Adipocyte (in vitro differentiated cells): Measurements from ENCODE around the gene PCDHGA2.
"Not testable (repeated sequence)": the region's sequence is repeated elsewhere in the genome, so short reads cannot be mapped to it uniquely, and the experiment has no call there.

Experiments
- DNase-seq: peaks from one replicate; pipeline ENCODE4 v3.0.0-alpha.2; 2015; ENCODE audit warnings: low read depth
- H3K27me3 ChIP-seq: replicated peaks from 2 replicates; pipeline ENCODE4 v1.7.0; 2013; ENCODE audit warnings: mild to moderate bottlenecking, low read length, moderate library complexity; ENCODE audit not compliant: control insufficient read depth, insufficient read depth
- H3K36me3 ChIP-seq: 2 replicates; pipeline ENCODE4 v1.7.0; 2013; ENCODE audit warnings: low read length, mild to moderate bottlenecking, moderate library complexity; ENCODE audit not compliant: control insufficient read depth, insufficient read depth, severe bottlenecking
- H3K4me1 ChIP-seq: 2 replicates; pipeline ENCODE4 v1.7.0; 2013; ENCODE audit warnings: mild to moderate bottlenecking, low read length, moderate library complexity; ENCODE audit not compliant: control insufficient read depth, insufficient read depth
- H3K4me3 ChIP-seq: 2 replicates; pipeline ENCODE4 v1.7.0; 2013; ENCODE audit warnings: mild to moderate bottlenecking, low read length, moderate library complexity
- H3K9ac ChIP-seq: 2 replicates; pipeline ENCODE4 v1.7.0; 2013; ENCODE audit warnings: mild to moderate bottlenecking, low read length, moderate library complexity
- H3K9me3 ChIP-seq: 2 replicates; pipeline ENCODE4 v1.7.0; 2013; ENCODE audit warnings: mild to moderate bottlenecking, low read length, moderate library complexity; ENCODE audit not compliant: control insufficient read depth

PCDHGA2 gene

DNA sequence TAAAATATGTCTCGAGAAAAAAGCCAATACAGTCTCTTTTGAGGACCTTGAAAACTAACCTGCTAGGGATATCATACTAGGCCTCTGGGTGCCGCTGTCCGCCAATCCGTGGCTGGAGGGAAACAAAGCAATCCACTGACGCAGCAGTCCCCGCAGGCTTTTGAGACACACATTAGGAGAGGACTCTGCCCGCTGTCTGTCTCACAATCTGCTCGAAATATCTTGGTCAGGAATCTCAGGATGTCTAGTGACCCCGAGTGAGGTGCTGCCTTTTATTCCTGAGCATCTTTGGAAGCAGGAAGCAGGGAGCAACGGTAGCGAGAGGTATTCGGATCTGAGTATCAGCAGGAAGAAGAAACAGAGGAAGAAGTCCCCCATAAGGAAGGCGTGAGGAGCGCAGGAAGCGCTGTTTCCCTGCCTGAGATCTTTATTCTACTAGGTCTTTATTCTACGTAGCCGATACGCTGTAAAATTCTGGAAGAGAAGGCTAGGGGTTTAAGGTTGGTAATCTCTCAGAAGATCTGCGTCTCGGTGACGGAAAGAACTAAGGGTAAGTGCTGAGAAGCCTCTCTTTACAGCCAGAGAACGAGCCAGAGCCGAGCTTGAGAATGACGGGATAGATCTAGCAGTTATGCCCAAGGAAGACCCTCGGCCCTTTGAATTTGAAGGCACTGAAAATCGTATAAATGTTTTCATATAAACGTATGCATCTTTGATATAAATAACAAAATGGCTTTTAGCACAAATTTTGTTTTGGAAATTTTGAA, 12.3 kb upstream of the PCDHGA2 start:
- H3K9me3 ChIP-seq = peaks cover 6% of the 10 kb centered on the region
- H3K4me3 ChIP-seq = peak overlapping the region; percentile 78
- H3K27me3 ChIP-seq = no peaks in the 10 kb centered on the region
- no peaks in the 10 kb centered on the region for H3K4me1 ChIP-seq
- H3K9ac ChIP-seq = peak overlapping the region; percentile 73
- H3K36me3 ChIP-seq = no peaks in the 10 kb centered on the region
- DNase-seq = peak; percentile 81

DNA sequence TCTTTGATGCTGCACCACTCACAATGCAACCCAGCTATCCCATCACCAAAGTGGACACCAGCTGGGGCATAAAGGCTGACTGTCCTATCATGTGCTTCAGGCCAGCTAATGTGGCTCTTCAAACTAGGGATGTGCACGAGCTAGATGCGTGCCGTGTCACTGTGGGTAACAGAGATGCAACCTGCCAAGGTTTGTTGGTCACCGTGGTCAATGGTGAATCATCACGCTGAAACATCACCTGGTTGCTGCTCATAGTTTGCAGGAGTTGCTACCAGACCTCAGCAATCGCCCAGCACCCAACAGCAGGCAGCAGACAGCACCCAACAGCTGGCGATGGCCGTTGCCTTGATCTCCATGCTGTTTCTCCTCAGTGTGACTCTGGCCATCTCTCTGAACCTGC, 10.3 kb upstream of the PCDHGA2 start:
- Histone ChIP-seq H3K9me3 (peaks cover 17% of the 10 kb centered on the region), H3K27me3 (no peaks in the 10 kb centered on the region), H3K9ac (no peak overlapping the region), H3K4me3 (no peak overlapping the region), H3K36me3 (no peaks in the 10 kb centered on the region), H3K4me1 (no peaks in the 10 kb centered on the region)
- DNase-seq = no peak

DNA sequence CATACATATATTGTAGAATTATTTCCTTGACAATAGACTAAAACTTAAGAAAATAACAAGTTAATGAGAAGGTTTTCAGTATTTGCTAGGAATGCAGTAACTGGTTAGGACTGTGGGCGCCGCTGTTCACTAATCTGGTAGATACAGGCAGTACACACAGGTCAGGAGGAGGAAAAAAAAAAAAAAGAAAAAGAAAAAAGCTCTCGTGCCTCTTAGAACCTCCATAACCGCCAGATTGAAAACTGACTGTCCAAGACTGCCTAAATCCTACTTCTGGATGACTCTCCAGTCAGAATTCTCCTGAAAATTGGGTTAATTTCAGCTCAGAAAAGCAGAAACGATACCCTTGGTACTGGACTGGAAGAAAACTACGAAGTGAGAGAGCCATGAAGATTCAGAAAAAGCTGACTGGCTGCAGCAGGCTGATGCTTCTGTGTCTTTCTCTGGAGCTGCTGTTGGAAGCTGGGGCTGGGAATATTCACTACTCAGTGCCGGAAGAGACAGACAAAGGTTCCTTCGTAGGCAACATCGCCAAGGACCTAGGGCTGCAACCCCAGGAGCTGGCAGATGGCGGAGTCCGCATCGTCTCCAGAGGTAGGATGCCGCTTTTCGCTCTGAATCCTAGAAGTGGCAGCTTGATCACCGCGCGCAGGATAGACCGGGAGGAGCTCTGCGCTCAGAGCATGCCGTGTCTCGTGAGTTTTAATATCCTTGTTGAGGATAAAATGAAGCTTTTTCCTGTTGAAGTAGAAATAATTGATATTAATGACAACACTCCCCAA, 8.1 kb upstream of the PCDHGA2 start, which contains the start of gene PCDHGA1:
Gene PCDHGA1, plus strand, starts transcription at position 216 of the 782 bp plus-strand sequence.
- Histone ChIP-seq H3K36me3 (no peaks in the 10 kb centered on the region), H3K27me3 (no peaks in the 10 kb centered on the region), H3K9ac (peak within 1 kb of the TSS; percentile 43), H3K4me1 (no peaks in the 10 kb centered on the region), H3K9me3 (peaks cover 21% of the 10 kb centered on the region), H3K4me3 (peak within 1 kb of the TSS; percentile 64)
- DNase-seq = peak; percentile 71

DNA sequence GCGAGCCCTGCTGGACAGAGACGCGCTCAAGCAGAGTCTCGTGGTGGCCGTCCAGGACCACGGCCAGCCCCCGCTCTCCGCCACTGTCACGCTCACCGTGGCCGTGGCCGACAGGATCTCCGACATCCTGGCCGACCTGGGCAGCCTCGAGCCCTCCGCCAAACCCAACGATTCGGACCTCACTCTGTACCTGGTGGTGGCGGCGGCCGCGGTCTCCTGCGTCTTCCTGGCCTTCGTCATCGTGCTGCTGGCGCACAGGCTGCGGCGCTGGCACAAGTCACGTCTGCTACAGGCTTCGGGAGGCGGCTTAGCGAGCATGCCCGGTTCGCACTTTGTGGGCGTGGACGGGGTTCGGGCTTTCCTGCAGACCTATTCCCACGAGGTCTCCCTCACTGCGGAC, 6.0 kb upstream of the PCDHGA2 start:
- H3K9me3 ChIP-seq = peaks cover 26% of the 10 kb centered on the region
- DNase-seq, H3K4me3 ChIP-seq, H3K27me3 ChIP-seq, H3K9ac ChIP-seq, H3K36me3 ChIP-seq, H3K4me1 ChIP-seq: not testable (repeated sequence)

DNA sequence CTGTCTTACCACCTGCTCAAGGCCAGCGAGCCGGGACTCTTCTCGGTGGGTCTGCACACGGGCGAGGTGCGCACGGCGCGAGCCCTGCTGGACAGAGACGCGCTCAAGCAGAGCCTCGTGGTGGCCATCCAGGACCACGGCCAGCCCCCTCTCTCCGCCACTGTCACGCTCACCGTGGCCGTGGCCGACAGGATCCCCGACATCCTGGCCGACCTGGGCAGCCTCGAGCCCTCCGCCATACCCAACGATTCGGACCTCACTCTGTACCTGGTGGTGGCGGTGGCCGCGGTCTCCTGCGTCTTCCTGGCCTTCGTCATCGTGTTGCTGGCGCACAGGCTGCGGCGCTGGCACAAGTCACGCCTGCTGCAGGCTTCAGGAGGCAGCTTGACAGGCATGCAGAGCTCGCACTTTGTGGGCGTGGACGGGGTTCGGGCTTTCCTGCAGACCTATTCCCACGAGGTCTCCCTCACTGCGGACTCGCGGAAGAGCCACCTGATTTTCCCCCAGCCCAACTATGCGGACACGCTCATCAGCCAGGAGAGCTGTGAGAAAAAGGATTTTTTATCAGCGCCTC, 2.3 kb downstream of the PCDHGA2 start:
- not testable (repeated sequence) for H3K4me3 ChIP-seq, H3K36me3 ChIP-seq, H3K9ac ChIP-seq, DNase-seq, H3K4me1 ChIP-seq
- H3K9me3 ChIP-seq = peaks cover 60% of the 10 kb centered on the region
- H3K27me3 ChIP-seq = peaks cover 15% of the 10 kb centered on the region

DNA sequence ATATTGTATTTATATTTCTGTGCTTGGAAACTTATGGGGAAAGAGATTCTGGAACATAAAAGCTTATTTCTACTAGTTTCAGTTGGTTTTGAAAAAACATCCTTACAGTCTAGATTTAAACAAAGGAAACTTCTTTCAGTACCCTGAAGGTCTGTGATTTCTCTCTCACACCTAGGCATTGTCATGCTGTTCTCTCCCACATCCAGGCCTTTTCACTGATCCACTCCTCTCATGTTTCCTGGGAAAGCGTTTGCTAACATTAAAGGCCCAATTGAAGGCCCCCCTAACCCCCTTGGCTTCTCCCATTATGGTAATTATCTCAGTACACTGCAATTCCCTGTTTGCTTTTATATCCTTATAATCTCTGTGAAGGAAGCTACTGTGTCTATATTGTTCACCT, 4.2 kb downstream of the PCDHGA2 start:
- no peak overlapping the region for H3K4me3 ChIP-seq
- no peak for DNase-seq
- no peaks in the 10 kb centered on the region for H3K36me3 ChIP-seq
- no peaks in the 10 kb centered on the region for H3K4me1 ChIP-seq
- peaks cover 15% of the 10 kb centered on the region for H3K27me3 ChIP-seq
- no peak overlapping the region for H3K9ac ChIP-seq
- peaks cover 53% of the 10 kb centered on the region for H3K9me3 ChIP-seq

DNA sequence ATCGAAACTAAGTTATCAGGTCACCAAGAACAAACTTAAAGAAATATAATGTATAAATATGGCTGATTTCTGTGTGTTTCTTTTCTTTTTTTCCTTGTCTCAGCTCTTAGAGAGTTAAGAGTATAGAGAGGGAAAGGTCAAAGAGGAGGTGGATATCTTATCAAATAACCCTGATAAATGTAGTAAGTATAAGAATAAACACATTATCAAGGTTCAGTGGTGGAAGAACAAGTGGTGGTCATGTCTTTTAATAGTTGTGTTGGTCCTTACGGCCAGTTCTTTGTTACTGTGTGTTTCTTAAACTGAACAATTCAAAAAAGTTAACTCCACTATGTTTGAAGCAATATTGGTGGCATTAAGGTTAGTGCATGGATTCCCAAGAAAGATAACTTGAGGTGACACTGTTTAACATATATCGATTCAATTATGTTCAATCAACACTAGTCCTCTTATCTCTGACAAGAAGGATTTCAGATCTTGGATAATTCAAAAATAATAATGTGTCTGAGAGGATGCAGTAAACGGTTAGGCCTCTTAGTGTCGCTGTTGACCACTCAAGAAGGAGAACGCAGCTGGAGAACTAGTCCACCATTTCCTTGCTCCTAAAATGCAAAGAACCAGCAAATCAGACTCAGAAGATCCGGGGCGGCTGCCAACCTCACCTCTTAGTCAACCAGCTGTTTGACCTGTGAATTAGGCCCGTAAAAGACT, 4.8 kb downstream of the PCDHGA2 start, which contains the start of gene PCDHGA3:
Gene PCDHGA3, plus strand, starts transcription at position 588 of the 711 bp plus-strand sequence. CDS start 205 bp downstream, outside the sequence.
- DNase-seq = peak; percentile 24
- H3K36me3 ChIP-seq = no peaks in the 10 kb centered on the region
- peaks cover 15% of the 10 kb centered on the region for H3K27me3 ChIP-seq
- H3K4me3 ChIP-seq = peak within 1 kb of the TSS; percentile 79
- H3K9ac ChIP-seq = peak within 1 kb of the TSS; percentile 68
- no peaks in the 10 kb centered on the region for H3K4me1 ChIP-seq
- H3K9me3 ChIP-seq = peaks cover 48% of the 10 kb centered on the region

DNA sequence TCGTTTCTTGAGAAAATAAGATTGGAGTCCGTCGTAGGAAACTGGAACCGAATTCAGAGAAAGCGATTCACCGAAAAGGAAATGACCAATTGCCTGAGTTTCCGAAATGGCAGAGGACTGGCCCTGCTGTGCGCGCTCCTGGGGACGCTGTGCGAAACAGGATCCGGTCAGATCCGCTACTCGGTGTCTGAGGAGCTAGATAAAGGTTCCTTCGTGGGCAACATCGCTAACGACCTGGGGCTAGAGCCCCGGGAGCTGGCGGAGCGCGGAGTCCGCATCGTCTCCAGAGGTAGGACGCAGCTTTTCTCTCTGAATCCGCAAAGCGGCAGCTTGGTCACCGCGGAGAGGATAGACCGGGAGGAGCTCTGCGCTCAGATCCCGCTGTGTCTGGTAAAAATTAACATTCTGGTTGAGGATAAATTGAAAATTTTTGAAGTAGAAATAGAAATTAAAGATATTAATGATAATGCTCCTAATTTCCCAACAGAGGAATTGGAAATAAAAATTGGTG, 5.4 kb downstream of the PCDHGA2 start:
- Histone ChIP-seq H3K4me3 (peak overlapping the region; percentile 79), H3K9me3 (peaks cover 42% of the 10 kb centered on the region), H3K4me1 (no peaks in the 10 kb centered on the region), H3K9ac (peak overlapping the region; percentile 68), H3K36me3 (no peaks in the 10 kb centered on the region), H3K27me3 (peaks cover 15% of the 10 kb centered on the region)
- DNase-seq = no peak

DNA sequence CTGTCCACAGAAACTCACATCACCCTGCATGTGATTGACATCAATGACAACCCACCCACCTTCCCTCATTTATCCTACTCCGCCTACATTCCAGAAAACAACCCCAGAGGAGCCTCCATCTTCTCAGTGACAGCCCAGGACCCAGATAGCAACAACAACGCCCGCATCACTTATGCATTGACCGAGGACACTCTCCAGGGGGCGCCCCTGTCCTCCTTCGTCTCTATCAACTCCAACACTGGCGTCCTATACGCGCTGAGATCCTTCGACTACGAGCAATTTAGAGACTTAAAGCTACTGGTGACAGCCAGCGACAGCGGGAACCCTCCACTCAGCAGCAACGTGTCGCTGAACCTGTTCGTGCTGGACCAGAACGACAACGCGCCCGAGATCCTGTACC, 6.8 kb downstream of the PCDHGA2 start:
- H3K4me3 ChIP-seq = no peak overlapping the region
- H3K36me3 ChIP-seq = no peaks in the 10 kb centered on the region
- no peaks in the 10 kb centered on the region for H3K4me1 ChIP-seq
- peaks cover 34% of the 10 kb centered on the region for H3K9me3 ChIP-seq
- H3K9ac ChIP-seq = no peak overlapping the region
- peaks cover 4% of the 10 kb centered on the region for H3K27me3 ChIP-seq
- DNase-seq = no peak

DNA sequence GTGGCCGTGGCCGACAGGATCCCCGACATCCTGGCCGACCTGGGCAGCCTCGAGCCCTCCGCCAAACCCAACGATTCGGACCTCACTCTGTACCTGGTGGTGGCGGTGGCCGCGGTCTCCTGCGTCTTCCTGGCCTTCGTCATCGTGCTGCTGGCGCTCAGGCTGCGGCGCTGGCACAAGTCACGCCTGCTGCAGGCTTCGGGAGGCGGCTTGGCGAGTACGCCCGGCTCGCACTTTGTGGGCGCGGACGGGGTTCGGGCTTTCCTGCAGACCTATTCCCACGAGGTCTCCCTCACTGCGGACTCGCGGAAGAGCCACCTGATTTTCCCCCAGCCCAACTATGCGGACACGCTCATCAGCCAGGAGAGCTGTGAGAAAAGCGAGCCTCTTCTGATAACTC, 7.5 kb downstream of the PCDHGA2 start:
- H3K9ac ChIP-seq, H3K27me3 ChIP-seq, H3K36me3 ChIP-seq, H3K4me1 ChIP-seq, H3K4me3 ChIP-seq, DNase-seq: not testable (repeated sequence)
- H3K9me3 ChIP-seq = peaks cover 40% of the 10 kb centered on the region
